HEK293 (cell line): ENCODE measurements around the gene FOXO1.

Source experiments
- CTCF ChIA-PET: fragments of 350-600 bp; formaldehyde crosslinking; extraction: SDS; loops from one replicate; lab custom pipeline; 2021; ENCODE audit warnings: antibody characterized with exemption; lab: Yijun Ruan, JAX
- POLR2A ChIA-PET: fragments of 300-600 bp; formaldehyde crosslinking; extraction: SDS; loops from one replicate; lab custom pipeline; 2020; ENCODE audit warnings: antibody characterized with exemption, inconsistent platforms; lab: Yijun Ruan, JAX
- H3K27ac ChIP-seq: fragments of 200-500 bp; sonication (Bioruptor generic); 2 replicates; pipeline ENCODE4 v1.5.1; 2014; ENCODE audit warnings: low read depth, low read length, control low read depth, inconsistent platforms; ENCODE audit errors: extremely low read depth
- H3K36me3 ChIP-seq, 2 experiments: fragments of 200-500 bp in 1 of 2; sonication (Bioruptor generic) in 1 of 2; 1 replicate in 1 of 2; 2 replicates in 1 of 2; pipeline ENCODE4 v1.5.1; 2014 to 2017; ENCODE audit warnings: inconsistent platforms in 2 of 2, low read length in 2 of 2; ENCODE audit not compliant: control insufficient read depth in 2 of 2, insufficient read depth in 1 of 2
- H3K4me1 ChIP-seq: fragments of 200-500 bp; sonication (Bioruptor generic); 2 replicates; pipeline ENCODE4 v1.5.1; 2014; ENCODE audit warnings: mild to moderate bottlenecking, low read length, inconsistent platforms; ENCODE audit not compliant: control insufficient read depth, insufficient read depth
- H3K4me3 ChIP-seq: 2 replicates; pipeline ENCODE4 v1.5.1; 2011; ENCODE audit warnings: low read depth, mild to moderate bottlenecking, control low read depth, low read length, moderate library complexity
- H3K9me3 ChIP-seq: fragments of 200-500 bp; sonication (Bioruptor generic); 2 replicates; pipeline ENCODE4 v1.5.1; 2014; ENCODE audit warnings: low read depth, low read length, inconsistent platforms; ENCODE audit not compliant: control insufficient read depth, insufficient read depth
- BCL11B ChIP-seq: fragments of 450-650 bp; formaldehyde crosslinking; IDR thresholded peaks from 2 replicates; pipeline ENCODE4 v1.5.1; 2016; ENCODE audit warnings: low read depth, missing biosample characterization, missing genetic modification characterization
- CTCF ChIP-seq: fragments of 450-650 bp; formaldehyde crosslinking; IDR thresholded peaks from 2 replicates; pipeline ENCODE4 v1.5.1; 2016; ENCODE audit warnings: missing biosample characterization, missing genetic modification characterization
- EGR2 ChIP-seq: fragments of 450-650 bp; formaldehyde crosslinking; IDR thresholded peaks from 2 replicates; pipeline ENCODE4 v1.5.1; 2016; ENCODE audit warnings: low read depth, missing biosample characterization, missing genetic modification characterization
- FEZF1 ChIP-seq: fragments of 450-650 bp; formaldehyde crosslinking; IDR thresholded peaks from 2 replicates; pipeline ENCODE4 v1.5.1; 2016; ENCODE audit warnings: missing biosample characterization, missing genetic modification characterization
- GFI1B ChIP-seq: fragments of 450-650 bp; formaldehyde crosslinking; IDR thresholded peaks from 2 replicates; pipeline ENCODE4 v1.5.1; 2016; ENCODE audit warnings: missing biosample characterization, missing genetic modification characterization
- GLI4 ChIP-seq: fragments of 450-650 bp; formaldehyde crosslinking; IDR thresholded peaks from 2 replicates; pipeline ENCODE4 v1.5.1; 2016; ENCODE audit warnings: missing biosample characterization, missing genetic modification characterization
- GLIS1 ChIP-seq: fragments of 450-650 bp; formaldehyde crosslinking; IDR thresholded peaks from 2 replicates; pipeline ENCODE4 v1.5.1; 2016; ENCODE audit warnings: missing biosample characterization, missing genetic modification characterization
- GLIS2 ChIP-seq: fragments of 450-650 bp; formaldehyde crosslinking; IDR thresholded peaks from 2 replicates; pipeline ENCODE4 v1.5.1; 2016; ENCODE audit warnings: missing biosample characterization, missing genetic modification characterization
- KLF9 ChIP-seq: fragments of 450-650 bp; formaldehyde crosslinking; IDR thresholded peaks from 2 replicates; pipeline ENCODE4 v1.5.1; 2016; ENCODE audit warnings: missing biosample characterization, missing genetic modification characterization, low read depth
- MYNN ChIP-seq: fragments of 450-650 bp; formaldehyde crosslinking; IDR thresholded peaks from 2 replicates; pipeline ENCODE4 v1.5.1; 2016; ENCODE audit warnings: missing biosample characterization, missing genetic modification characterization, borderline replicate concordance
- PRDM1 ChIP-seq: fragments of 450-650 bp; formaldehyde crosslinking; IDR thresholded peaks from 2 replicates; pipeline ENCODE4; 2016; ENCODE audit warnings: missing biosample characterization, missing genetic modification characterization
- SP7 ChIP-seq: fragments of 450-650 bp; formaldehyde crosslinking; IDR thresholded peaks from 2 replicates; pipeline ENCODE4 v1.5.1; 2016; ENCODE audit warnings: missing biosample characterization, missing genetic modification characterization
- ZBTB20 ChIP-seq: fragments of 450-650 bp; formaldehyde crosslinking; IDR thresholded peaks from 2 replicates; pipeline ENCODE4 v1.5.1; 2016; ENCODE audit warnings: missing biosample characterization, missing genetic modification characterization
- ZBTB26 ChIP-seq: fragments of 450-650 bp; formaldehyde crosslinking; optimal IDR thresholded peaks from 2 replicates; pipeline ENCODE3; 2016; ENCODE audit warnings: missing biosample characterization, mild to moderate bottlenecking, missing genetic modification characterization
- ZBTB6 ChIP-seq: fragments of 450-650 bp; formaldehyde crosslinking; IDR thresholded peaks from 2 replicates; pipeline ENCODE4 v1.5.1; 2017; ENCODE audit warnings: missing biosample characterization, missing genetic modification characterization
- ZFHX2 ChIP-seq: fragments of 450-650 bp; formaldehyde crosslinking; conservative IDR thresholded peaks from 2 replicates; pipeline ENCODE4 v1.5.1; 2016; ENCODE audit warnings: missing biosample characterization, missing genetic modification characterization
- ZFP37 ChIP-seq: fragments of 450-650 bp; formaldehyde crosslinking; IDR thresholded peaks from 2 replicates; pipeline ENCODE4 v1.5.1; 2016; ENCODE audit warnings: missing biosample characterization, missing genetic modification characterization
- ZNF155 ChIP-seq: fragments of 450-650 bp; formaldehyde crosslinking; IDR thresholded peaks from 2 replicates; pipeline ENCODE4 v1.5.1; 2016; ENCODE audit warnings: missing biosample characterization, missing genetic modification characterization
- ZNF26 ChIP-seq: fragments of 450-650 bp; formaldehyde crosslinking; IDR thresholded peaks from 2 replicates; pipeline ENCODE4 v1.5.1; 2016; ENCODE audit warnings: missing biosample characterization, missing genetic modification characterization
- ZNF274 ChIP-seq, 2 experiments: fragments of 200-500 bp in 1 of 2; fragments of 450-650 bp in 1 of 2; sonication (Bioruptor generic) in 1 of 2; formaldehyde crosslinking in 1 of 2; IDR thresholded peaks; 2 replicates each; pipeline versions ENCODE4 v1.5.1 to v1.6.1; 2014 to 2016; ENCODE audit warnings: borderline replicate concordance in 1 of 2, inconsistent platforms in 1 of 2, low read length in 1 of 2, missing biosample characterization in 1 of 2, missing genetic modification characterization in 1 of 2
- ZNF341 ChIP-seq: fragments of 450-650 bp; formaldehyde crosslinking; IDR thresholded peaks from 2 replicates; pipeline ENCODE4; 2016; ENCODE audit warnings: low read depth, missing biosample characterization, missing genetic modification characterization
- ZNF391 ChIP-seq: fragments of 450-650 bp; formaldehyde crosslinking; IDR thresholded peaks from 2 replicates; pipeline ENCODE4 v1.5.1; 2016; ENCODE audit warnings: low read depth, missing biosample characterization, missing genetic modification characterization, borderline replicate concordance
- ZNF416 ChIP-seq: fragments of 450-650 bp; formaldehyde crosslinking; IDR thresholded peaks from 2 replicates; pipeline ENCODE4 v1.5.1; 2016; ENCODE audit warnings: missing biosample characterization, missing genetic modification characterization
- ZNF473 ChIP-seq: fragments of 450-650 bp; formaldehyde crosslinking; IDR thresholded peaks from 2 replicates; pipeline ENCODE4 v1.5.1; 2017; ENCODE audit warnings: missing biosample characterization, missing genetic modification characterization
- ZNF658 ChIP-seq: fragments of 450-650 bp; formaldehyde crosslinking; IDR thresholded peaks from 2 replicates; pipeline ENCODE4; 2016; ENCODE audit warnings: missing biosample characterization, missing genetic modification characterization
- ZNF777 ChIP-seq: fragments of 450-650 bp; formaldehyde crosslinking; IDR thresholded peaks from 2 replicates; pipeline ENCODE4 v1.5.1; 2017; ENCODE audit warnings: missing biosample characterization, missing genetic modification characterization, borderline replicate concordance

The FOXO1 gene

GRCh38 chr13:40666933-40667621 lies 636 bp upstream of the FOXO1 start:
- H3K27ac ChIP-seq: no peak overlapping the region; the same call in 1 of the 2 replicates
- H3K9me3 ChIP-seq: no peaks in the 10 kb centered on the region
- no peaks in the 10 kb centered on the region for H3K36me3 ChIP-seq
- H3K4me1 ChIP-seq: peaks cover 10% of the 10 kb centered on the region
- ChIA-PET POLR2A (no interaction called here), CTCF (interaction anchor here (0.7 to 0.9 kb wide), 2 partner anchors 84 to 606 kb away, joined by 3 to 5 read pairs; no protein-coding TSS in a partner anchor)
- no peak for TF ChIP-seq ZNF473 (tag by site-specific recombination)
- TF ChIP-seq ZBTB6 (tag by site-specific recombination): no peak
- 0 out of 2 replicates have a peak, but pooled peaks have one; percentile 29 for TF ChIP-seq EGR2 (tag by site-specific recombination)
- peak; percentile 37; the same call in 1 of the 2 replicates for TF ChIP-seq KLF9 (tag by site-specific recombination)
- TF ChIP-seq ZBTB26 (tag by site-specific recombination): peak; percentile 68
- no peak for TF ChIP-seq ZNF26 (tag by site-specific recombination)
- TF ChIP-seq GLIS2: peak; percentile 67
- TF ChIP-seq ZFHX2 (tag by site-specific recombination): peak; percentile 79
- peak; percentile 61; the same call in 1 of the 2 replicates for TF ChIP-seq ZNF777 (tag by site-specific recombination)
- TF ChIP-seq ZBTB20 (tag by site-specific recombination): peak; percentile 20; the same call in 1 of the 2 replicates
- peak overlapping the region; percentile 66 for H3K4me3 ChIP-seq

- H3K36me3 ChIP-seq: no peaks in the 10 kb centered on the region
- H3K4me1 ChIP-seq: peaks cover 8% of the 10 kb centered on the region; the same call in 1 of the 2 replicates
- TF ChIP-seq BCL11B (tag by site-specific recombination) (peak; percentile 59; the same call in 1 of the 2 replicates), ZFP37 (tag by site-specific recombination) (peak; percentile 76; the same call in 1 of the 2 replicates), ZNF341 (tag by site-specific recombination) (no peak), SP7 (0 out of 2 replicates have a peak, but pooled peaks have one; percentile 38), ZNF658 (tag by site-specific recombination) (no peak), CTCF (tag by site-specific recombination) (peak; percentile 66), ZNF274 (IDR thresholded peaks at IDR 0.05; ENCODE audit: low read length) (no peak), ZNF274 (tag by site-specific recombination; IDR thresholded peaks at IDR 0.05; ENCODE audit: borderline replicate concordance) (no peak), GLIS1 (peak; percentile 60), GLI4 (peak; percentile 67; the same call in 1 of the 2 replicates), GFI1B (tag by site-specific recombination) (no peak), ZBTB20 (tag by site-specific recombination) (peak; percentile 72; the same call in 1 of the 2 replicates), FEZF1 (tag by site-specific recombination) (peak; percentile 13; the same call in 1 of the 2 replicates), MYNN (tag by site-specific recombination) (peak; percentile 81; the same call in 1 of the 2 replicates), KLF9 (tag by site-specific recombination) (0 out of 2 replicates have a peak, but pooled peaks have one; percentile 49), PRDM1 (tag by site-specific recombination) (0 out of 2 replicates have a peak, but pooled peaks have one; percentile 46), ZNF391 (tag by site-specific recombination) (0 out of 2 replicates have a peak, but pooled peaks have one; percentile 69), ZNF155 (tag by site-specific recombination) (no peak), ZNF416 (tag by site-specific recombination) (no peak)
Measured at GRCh38 chr13:40665126-40666044, 1.1 kb downstream of the FOXO1 start.

More at GRCh38 chr13:40665126-40666044, 1.1 kb downstream of the FOXO1 start:
- H3K4me3 ChIP-seq: peak overlapping the region; percentile 94
- ChIA-PET CTCF (interaction anchor here (0.7 to 0.8 kb wide), 2 partner anchors 172 to 914 kb away, joined by 3 read pairs; no protein-coding TSS in a partner anchor), POLR2A (no interaction called here)
- H3K27ac ChIP-seq: peak overlapping the region; percentile 88
- no peaks in the 10 kb centered on the region for H3K9me3 ChIP-seq
